Glutamatergic neuron (in vitro differentiated cells): ENCODE results near the gene TMEM150B. TPM values are rescaled to one million over a fixed set of nuclear protein-coding genes. Genes with fewer than 3 reads are reported as not detected.

Experiments used
- DNase-seq: peaks from one replicate; pipeline ENCODE4 v3.0.0; 2022
- H3K27ac Mint-ChIP-seq: one replicate; pipeline ENCODE4 v1.8.0; 2020; ENCODE audit warnings: mild to moderate bottlenecking, mixed read lengths, inconsistent platforms; ENCODE audit not compliant: unreplicated experiment
- H3K27me3 Mint-ChIP-seq: one replicate; pipeline ENCODE4 v1.8.0; 2020; ENCODE audit warnings: mild to moderate bottlenecking, moderate library complexity, mixed read lengths, inconsistent platforms; ENCODE audit not compliant: unreplicated experiment
- H3K36me3 Mint-ChIP-seq: one replicate; pipeline ENCODE4 v1.8.0; 2020; ENCODE audit warnings: mild to moderate bottlenecking, mixed read lengths, inconsistent platforms; ENCODE audit not compliant: unreplicated experiment
- H3K4me1 Mint-ChIP-seq: one replicate; pipeline ENCODE4 v1.8.0; 2020; ENCODE audit warnings: mild to moderate bottlenecking, low read depth, mixed read lengths, inconsistent platforms; ENCODE audit not compliant: unreplicated experiment
- H3K4me3 Mint-ChIP-seq: one replicate; pipeline ENCODE4 v1.8.0; 2020; ENCODE audit warnings: mild to moderate bottlenecking, mixed read lengths, inconsistent platforms; ENCODE audit not compliant: unreplicated experiment
- H3K9me3 Mint-ChIP-seq: one replicate; pipeline ENCODE4 v1.8.0; 2020; ENCODE audit warnings: mild to moderate bottlenecking, moderate library complexity, mixed read lengths, inconsistent platforms; ENCODE audit not compliant: unreplicated experiment
- CTCF ChIP-seq: fragments of 200-600 bp; sonication (generic); IDR thresholded peaks from one replicate; pipeline ENCODE4 v1.5.0; 2021; ENCODE audit not compliant: partially characterized antibody, unreplicated experiment
- total RNA-seq: library from RNA; stranded (reverse); fragmentation: NEBNext Ultra II Directional; extraction: Animal tissue kit (Norgen Biotek cat#: 25700); gene quantifications from one replicate; pipeline ENCODE4 v1.2.1, GENCODE V29; 2021; ENCODE audit not compliant: unreplicated experiment

Gene TMEM150B
- total RNA-seq, 1 donor from 2014 or later, result not detected

- H3K4me1 Mint-ChIP-seq, result peaks cover 19% of the 10 kb centered on the region
- peaks cover 12% of the 10 kb centered on the region for H3K9me3 Mint-ChIP-seq
- TF ChIP-seq CTCF, result no peak
- no peaks in the 10 kb centered on the region for H3K36me3 Mint-ChIP-seq
- no peak overlapping the region for H3K27ac Mint-ChIP-seq
- H3K4me3 Mint-ChIP-seq, result no peak overlapping the region
- peaks cover 17% of the 10 kb centered on the region for H3K27me3 Mint-ChIP-seq
- no peak for DNase-seq
These were observed 26.9 kb upstream of the TMEM150B start for GRCh38 chr19:55352040-55352439.

- no peak for TF ChIP-seq CTCF
- peaks cover 18% of the 10 kb centered on the region for H3K27me3 Mint-ChIP-seq
- no peaks in the 10 kb centered on the region for H3K36me3 Mint-ChIP-seq
- no peak for DNase-seq
- peaks cover 20% of the 10 kb centered on the region for H3K4me1 Mint-ChIP-seq
- H3K4me3 Mint-ChIP-seq, result no peak overlapping the region
- H3K9me3 Mint-ChIP-seq, result peaks cover 12% of the 10 kb centered on the region
- H3K27ac Mint-ChIP-seq, result no peak overlapping the region
These were observed 25.6 kb upstream of the TMEM150B start for GRCh38 chr19:55350620-55351315.

GRCh38 chr19:55348317-55349034, 23.3 kb upstream of the TMEM150B start:
- peaks cover 29% of the 10 kb centered on the region for H3K4me1 Mint-ChIP-seq
- no peak for TF ChIP-seq CTCF
- peak overlapping the region; percentile 82 for H3K27ac Mint-ChIP-seq
- peaks cover 12% of the 10 kb centered on the region for H3K9me3 Mint-ChIP-seq
- peaks cover 21% of the 10 kb centered on the region for H3K27me3 Mint-ChIP-seq
- peak overlapping the region; percentile 79 for H3K4me3 Mint-ChIP-seq
- no peak for DNase-seq
- H3K36me3 Mint-ChIP-seq, result no peaks in the 10 kb centered on the region

GRCh38 chr19:55347442-55348009, 22.4 kb upstream of the TMEM150B start:
- H3K4me3 Mint-ChIP-seq, result peak overlapping the region; percentile 75
- no peaks in the 10 kb centered on the region for H3K36me3 Mint-ChIP-seq
- H3K4me1 Mint-ChIP-seq, result peaks cover 29% of the 10 kb centered on the region
- no peak for TF ChIP-seq CTCF
- no peak for DNase-seq
- peaks cover 15% of the 10 kb centered on the region for H3K27me3 Mint-ChIP-seq
- H3K9me3 Mint-ChIP-seq, result peaks cover 8% of the 10 kb centered on the region
- peak overlapping the region; percentile 77 for H3K27ac Mint-ChIP-seq
